HepG2 (cell line): ENCODE data around the gene LIN28A. TPM values are rescaled to one million over a fixed set of nuclear protein-coding genes. Genes with fewer than 3 reads are reported as not detected.
A peak's percentile ranks its signal among the peaks of the same experiment; 100 is the strongest.

ENCODE experiments used
- CBFB ChIP-seq: sonication (generic); formaldehyde crosslinking; IDR thresholded peaks from 2 replicates; pipeline ENCODE4 v1.4.0; 2020; ENCODE audit warnings: missing genetic modification reagents
- CREM ChIP-seq, 2 experiments: sonication (generic) in 1 of 2; formaldehyde crosslinking in 1 of 2; IDR thresholded peaks; 2 replicates each; pipeline versions ENCODE4 v1.4.0 to v1.6.1; 2016 to 2020; ENCODE audit warnings: antibody characterized with exemption in 1 of 2, mild to moderate bottlenecking in 1 of 2, missing genetic modification reagents in 1 of 2
- EED ChIP-seq: sonication (generic); formaldehyde crosslinking; IDR thresholded peaks from 2 replicates; pipeline ENCODE4 v1.5.0; 2020; ENCODE audit warnings: mild to moderate bottlenecking, missing genetic modification reagents
- ELF4 ChIP-seq: sonication (generic); formaldehyde crosslinking; IDR thresholded peaks from 2 replicates; pipeline ENCODE4 v1.5.0; 2020; ENCODE audit warnings: missing genetic modification reagents, mild to moderate bottlenecking, moderate library complexity, borderline replicate concordance
- FOXM1 ChIP-seq: sonication (generic); formaldehyde crosslinking; IDR thresholded peaks from 2 replicates; pipeline ENCODE4 v1.5.0; 2020; ENCODE audit warnings: missing genetic modification reagents
- HHEX ChIP-seq: IDR thresholded peaks from 2 replicates; pipeline ENCODE4 v1.6.1; 2016; ENCODE audit warnings: control low read depth
- HOXA3 ChIP-seq: sonication (generic); formaldehyde crosslinking; IDR thresholded peaks from 2 replicates; pipeline ENCODE4 v1.5.0; 2020; ENCODE audit warnings: missing genetic modification reagents
- KMT2B ChIP-seq: IDR thresholded peaks from 2 replicates; pipeline ENCODE4 v1.6.1; 2016; ENCODE audit warnings: missing genetic modification reagents, missing compliant biosample characterization
- MXI1 ChIP-seq: IDR thresholded peaks from 3 replicates; pipeline ENCODE4 v1.6.1; 2012; ENCODE audit warnings: low read depth, low read length, inconsistent platforms, borderline replicate concordance
- NPAS2 ChIP-seq: sonication (generic); formaldehyde crosslinking; IDR thresholded peaks from 2 replicates; pipeline ENCODE4 v1.8.0; 2022; ENCODE audit warnings: mild to moderate bottlenecking, missing genetic modification reagents, borderline replicate concordance
- NR2C2 ChIP-seq: sonication (generic); formaldehyde crosslinking; IDR thresholded peaks from 2 replicates; pipeline ENCODE4 v1.4.0; 2020; ENCODE audit warnings: missing genetic modification reagents, mild to moderate bottlenecking, moderate library complexity, borderline replicate concordance
- ONECUT2 ChIP-seq: sonication (generic); formaldehyde crosslinking; IDR thresholded peaks from 2 replicates; pipeline ENCODE4 v1.4.0; 2020; ENCODE audit warnings: missing genetic modification reagents
- RXRA ChIP-seq: sonication (generic); formaldehyde crosslinking; IDR thresholded peaks from 2 replicates; pipeline ENCODE4 v1.5.1; 2020; ENCODE audit warnings: missing genetic modification reagents
- SIN3A ChIP-seq: IDR thresholded peaks from 2 replicates; pipeline ENCODE4 v1.6.1; 2011; ENCODE audit warnings: low read depth, mild to moderate bottlenecking, control low read depth, low read length, borderline replicate concordance
- TFDP2 ChIP-seq: sonication (generic); formaldehyde crosslinking; IDR thresholded peaks from 2 replicates; pipeline ENCODE4 v1.4.0; 2020; ENCODE audit warnings: missing genetic modification reagents
- ZGPAT ChIP-seq: IDR thresholded peaks from 2 replicates; pipeline ENCODE4 v1.6.1; 2016; ENCODE audit warnings: mild to moderate bottlenecking
- ZNF180 ChIP-seq: sonication (generic); formaldehyde crosslinking; IDR thresholded peaks from 2 replicates; pipeline ENCODE4 v1.4.0; 2020; ENCODE audit warnings: low read depth, missing genetic modification reagents, borderline replicate concordance
- ZNF326 ChIP-seq: sonication (generic); formaldehyde crosslinking; IDR thresholded peaks from 2 replicates; pipeline ENCODE4 v1.4.0; 2020; ENCODE audit warnings: missing genetic modification reagents, borderline replicate concordance
- ZNF354B ChIP-seq: sonication (generic); formaldehyde crosslinking; IDR thresholded peaks from 2 replicates; pipeline ENCODE4 v1.8.0; 2022; ENCODE audit warnings: mild to moderate bottlenecking, missing genetic modification reagents
- ZNF558 ChIP-seq: sonication (generic); formaldehyde crosslinking; IDR thresholded peaks from 2 replicates; pipeline ENCODE4 v1.9.0; 2022; ENCODE audit warnings: mild to moderate bottlenecking, missing genetic modification reagents, borderline replicate concordance
- ZNF563 ChIP-seq: sonication (generic); formaldehyde crosslinking; IDR thresholded peaks from 2 replicates; pipeline ENCODE4 v1.8.0; 2022; ENCODE audit warnings: mild to moderate bottlenecking, moderate library complexity, missing genetic modification reagents
- ZNF614 ChIP-seq: IDR thresholded peaks from 2 replicates; pipeline ENCODE4 v1.6.1; 2018; ENCODE audit warnings: missing biosample characterization, missing genetic modification reagents, inconsistent platforms, borderline replicate concordance
- ZXDC ChIP-seq: sonication (generic); formaldehyde crosslinking; IDR thresholded peaks from 2 replicates; pipeline ENCODE4 v1.5.0; 2020; ENCODE audit warnings: mild to moderate bottlenecking, missing genetic modification reagents
- polyA plus RNA-seq, 8 experiments: library from polyadenylated mRNA; depleted of rRNA in 3 of 8; stranded (reverse) in 7 of 8; unstranded in 1 of 8; fragments of >200 nt; fragmentation: Illumina TruSeq in 4 of 8; extraction: Trizol in 4 of 8; gene quantifications; 2 replicates each; pipeline versions ENCODE4 v1.2.1 to v1.2.3, GENCODE V29; 2011 to 2016; ENCODE audit warnings: low read depth in 4 of 8, missing spikeins in 1 of 8, mixed read lengths in 1 of 8; ENCODE audit not compliant: insufficient read depth in 1 of 8
- total RNA-seq, 5 experiments: library from RNA; depleted of rRNA; stranded (reverse); fragments of >200 nt; fragmentation: Illumina TruSeq; extraction: Trizol; gene quantifications; 2 replicates each; pipeline ENCODE4 v1.2.3, GENCODE V29; 2016; ENCODE audit warnings: low read depth in 1 of 5

LIN28A gene
- total and polyA plus RNA-seq, 2 of the 13 experiments (the other 11 are each of a cell fraction or from before 2014, with no cell fraction given): not detected

GRCh38 chr1:26471498-26472319 lies 61.1 kb downstream of the LIN28A start (continued):
- TF ChIP-seq NR2C2 (CRISPR knock-in tag) (no peak), ZNF563 (CRISPR knock-in tag) (0 out of 2 replicates have a peak, but pooled peaks have one; percentile 47), KMT2B (CRISPR knock-in tag) (0 out of 2 replicates have a peak, but pooled peaks have one; percentile 15), ZNF354B (CRISPR knock-in tag) (no peak), ZXDC (0 out of 2 replicates have a peak, but pooled peaks have one; percentile 25), ZNF614 (CRISPR knock-in tag) (no peak), HHEX (CRISPR knock-in tag) (no peak), FOXM1 (CRISPR knock-in tag) (no peak), TFDP2 (peak; percentile 69), SIN3A (no peak), ZGPAT (CRISPR knock-in tag) (peak; percentile 7; the same call in 1 of the 2 replicates), ONECUT2 (CRISPR knock-in tag) (no peak), ZNF558 (CRISPR knock-in tag) (0 out of 2 replicates have a peak, but pooled peaks have one; percentile 31), RXRA (CRISPR knock-in tag) (peak; percentile 31; the same call in 1 of the 2 replicates), ZNF326 (CRISPR knock-in tag) (peak; percentile 52; the same call in 1 of the 2 replicates), CBFB (no peak), ELF4 (CRISPR knock-in tag) (no peak), EED (CRISPR knock-in tag) (0 out of 2 replicates have a peak, but pooled peaks have one; percentile 45), ZNF180 (CRISPR knock-in tag) (no peak), HOXA3 (CRISPR knock-in tag) (peak; percentile 27; the same call in 1 of the 2 replicates), CREM (IDR thresholded peaks at IDR 0.05) (peak; percentile 27; the same call in 1 of the 2 replicates), CREM (CRISPR knock-in tag; IDR thresholded peaks at IDR 0.05) (no peak), NPAS2 (CRISPR knock-in tag) (no peak), MXI1 (0 out of 3 replicates have a peak, but pooled peaks have one; percentile 13)
